Astrocyte of the spinal cord (primary cell): ENCODE measurements around the gene TMTC3.

ENCODE experiments used
- DNase-seq: peaks from one replicate; pipeline ENCODE4 v3.0.0; 2011; ENCODE audit warnings: low read depth, low spot score
- H3K4me3 ChIP-seq: 2 replicates; pipeline ENCODE4 v1.5.1; 2011; ENCODE audit warnings: low read depth, mild to moderate bottlenecking, low read length, moderate library complexity
- in situ Hi-C: cut with HindIII; loops from 2 replicates; pipeline ENCODE4 v1.10.0; 2017; ENCODE audit warnings: low sequenced_read_pairs
- TF ChIP-seq, protein P1 (sequence below): IDR thresholded peaks from 2 replicates; pipeline ENCODE4 v1.5.1; 2012; ENCODE audit warnings: low read depth, mild to moderate bottlenecking, low read length, inconsistent platforms

Gene TMTC3

DNA sequence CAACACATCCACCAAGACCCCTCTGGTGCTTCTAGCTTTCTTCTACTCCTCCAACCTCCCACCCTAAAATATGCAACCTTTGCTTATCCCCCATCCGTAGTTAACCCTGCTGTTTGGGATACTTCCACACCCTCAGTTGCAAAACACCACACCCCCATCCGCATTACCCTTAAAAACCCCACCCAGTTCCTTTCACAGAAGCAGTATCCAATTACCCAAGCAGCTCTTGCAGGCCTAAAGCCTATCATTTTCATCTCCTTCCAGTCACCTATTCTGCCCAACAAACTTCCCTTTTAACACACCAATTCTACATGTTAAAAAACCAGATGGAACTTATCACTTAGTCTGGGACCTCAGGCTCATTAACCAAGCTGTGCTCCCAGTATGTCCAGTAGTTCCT, 88.2 kb downstream of the TMTC3 start:
- TF ChIP-seq, protein P1, sequence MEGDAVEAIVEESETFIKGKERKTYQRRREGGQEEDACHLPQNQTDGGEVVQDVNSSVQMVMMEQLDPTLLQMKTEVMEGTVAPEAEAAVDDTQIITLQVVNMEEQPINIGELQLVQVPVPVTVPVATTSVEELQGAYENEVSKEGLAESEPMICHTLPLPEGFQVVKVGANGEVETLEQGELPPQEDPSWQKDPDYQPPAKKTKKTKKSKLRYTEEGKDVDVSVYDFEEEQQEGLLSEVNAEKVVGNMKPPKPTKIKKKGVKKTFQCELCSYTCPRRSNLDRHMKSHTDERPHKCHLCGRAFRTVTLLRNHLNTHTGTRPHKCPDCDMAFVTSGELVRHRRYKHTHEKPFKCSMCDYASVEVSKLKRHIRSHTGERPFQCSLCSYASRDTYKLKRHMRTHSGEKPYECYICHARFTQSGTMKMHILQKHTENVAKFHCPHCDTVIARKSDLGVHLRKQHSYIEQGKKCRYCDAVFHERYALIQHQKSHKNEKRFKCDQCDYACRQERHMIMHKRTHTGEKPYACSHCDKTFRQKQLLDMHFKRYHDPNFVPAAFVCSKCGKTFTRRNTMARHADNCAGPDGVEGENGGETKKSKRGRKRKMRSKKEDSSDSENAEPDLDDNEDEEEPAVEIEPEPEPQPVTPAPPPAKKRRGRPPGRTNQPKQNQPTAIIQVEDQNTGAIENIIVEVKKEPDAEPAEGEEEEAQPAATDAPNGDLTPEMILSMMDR: no peak
- in situ Hi-C loops: no loop called here
- no peak for DNase-seq

DNA sequence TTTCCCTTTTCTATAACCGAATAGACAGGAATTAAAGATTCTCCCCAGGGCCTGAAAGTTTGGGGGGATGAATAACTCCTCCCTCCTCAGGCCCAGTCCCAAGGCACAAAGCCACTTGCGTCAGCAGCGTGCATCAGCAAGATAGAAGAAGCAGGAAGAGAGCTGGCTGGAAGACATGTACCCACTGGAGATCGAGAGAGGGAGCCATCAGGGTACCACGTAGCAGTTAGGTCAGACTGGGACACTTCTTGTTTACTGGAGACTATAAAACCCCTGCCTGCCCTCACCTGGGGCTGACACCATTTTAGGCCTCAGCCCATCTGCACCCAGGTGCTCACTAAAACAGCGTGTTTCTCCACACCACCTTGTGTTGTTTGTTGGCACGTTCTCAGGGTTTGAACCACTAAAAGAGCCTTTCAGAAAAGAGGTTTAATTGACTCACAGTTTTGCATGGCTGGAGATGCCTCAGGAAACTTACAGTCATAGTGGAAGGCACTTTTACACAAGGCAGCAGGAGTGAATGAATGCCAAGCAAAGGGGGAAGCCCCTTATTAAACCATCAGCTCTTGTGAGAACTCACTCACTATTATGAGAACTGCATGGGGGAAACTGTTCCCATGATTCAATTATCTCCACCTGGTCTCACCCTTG, 93.2 kb downstream of the TMTC3 start:
- no peak overlapping the region for H3K4me3 ChIP-seq
- no peak for DNase-seq
- TF ChIP-seq, protein P1: no peak
- in situ Hi-C loops: no loop called here

More for the DNA sequence above, 88.2 kb downstream of the TMTC3 start:
- H3K4me3 ChIP-seq: no peak overlapping the region

DNA sequence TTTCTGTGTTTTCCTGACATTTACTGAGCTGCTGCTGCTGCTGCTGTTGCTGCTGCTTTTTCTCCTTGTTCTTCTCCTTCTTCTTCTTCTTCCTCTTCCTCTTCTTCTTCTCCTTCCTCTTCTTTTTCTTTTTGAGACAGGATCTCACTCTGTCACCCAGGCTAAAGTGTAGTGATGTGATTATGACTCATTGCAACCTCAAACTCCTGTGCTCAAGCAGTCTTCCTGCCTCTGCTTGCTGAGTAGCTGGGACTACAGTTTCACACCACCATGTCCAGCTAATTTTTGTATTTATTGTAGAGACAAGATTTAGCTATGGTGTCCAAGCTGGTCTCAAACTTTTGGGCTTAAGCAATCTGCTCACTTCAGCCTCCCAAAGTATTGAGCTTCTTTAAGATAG, 95.8 kb downstream of the TMTC3 start:
- peak; percentile 73 for DNase-seq
- H3K4me3 ChIP-seq: no peak overlapping the region
- in situ Hi-C loops: no loop called here
- TF ChIP-seq, protein P1: no peak

DNA sequence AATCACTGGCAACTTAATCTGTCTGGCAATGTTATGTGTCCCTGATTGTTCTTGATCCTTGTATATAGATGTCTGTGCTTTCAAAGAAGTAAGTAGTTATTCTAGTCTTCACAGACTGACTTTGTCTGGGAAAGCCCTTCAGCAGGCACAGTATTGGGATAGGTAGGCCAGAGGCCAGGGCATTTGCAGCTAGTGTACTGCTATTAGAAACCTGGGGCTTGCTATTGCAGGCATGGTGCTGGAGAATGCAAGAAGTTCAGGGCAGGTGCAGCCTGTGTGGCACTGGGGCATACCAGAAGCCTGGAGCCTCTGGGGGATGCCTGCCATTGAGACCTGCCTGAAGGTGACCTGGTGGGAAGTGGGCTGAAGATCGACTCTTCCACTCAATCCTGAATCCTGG, 96.3 kb downstream of the TMTC3 start:
- no peak overlapping the region for H3K4me3 ChIP-seq
- in situ Hi-C loops: no loop called here
- DNase-seq: no peak
- TF ChIP-seq, protein P1: no peak

DNA sequence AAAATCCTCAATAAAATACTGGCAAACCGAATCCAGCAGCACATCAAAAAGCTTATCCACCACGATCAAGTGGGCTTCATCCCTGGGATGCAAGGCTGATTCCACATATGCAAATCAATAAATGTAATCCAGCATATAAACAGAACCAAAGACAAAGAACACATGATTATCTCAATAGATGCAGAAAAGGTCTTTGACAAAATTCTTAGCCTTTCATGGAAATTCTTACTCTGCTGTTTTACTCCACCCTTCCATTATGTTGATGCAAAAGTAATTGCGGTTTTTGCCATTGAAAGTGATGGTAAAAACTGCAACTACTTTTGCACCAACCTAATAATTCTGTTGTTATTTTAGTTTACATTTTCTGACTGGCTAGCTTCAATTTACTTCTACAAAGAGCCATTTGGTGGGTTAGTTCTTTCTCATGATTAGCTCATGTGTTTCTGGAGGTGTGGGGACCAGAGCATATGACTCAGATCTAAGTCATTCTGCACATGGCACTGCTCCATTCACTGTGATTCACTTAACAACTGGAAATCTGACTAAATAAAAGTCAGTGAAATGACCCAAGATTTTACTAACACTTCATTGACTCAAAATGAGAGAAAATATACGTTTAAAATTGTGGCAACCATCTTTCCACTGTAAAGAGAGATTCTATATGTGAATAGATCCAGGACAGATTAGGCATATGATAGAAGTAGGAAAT, 99.9 kb downstream of the TMTC3 start:
- TF ChIP-seq, protein P1: no peak
- DNase-seq: peak; percentile 98
- H3K4me3 ChIP-seq: no peak overlapping the region
- in situ Hi-C loops: no loop called here

DNA sequence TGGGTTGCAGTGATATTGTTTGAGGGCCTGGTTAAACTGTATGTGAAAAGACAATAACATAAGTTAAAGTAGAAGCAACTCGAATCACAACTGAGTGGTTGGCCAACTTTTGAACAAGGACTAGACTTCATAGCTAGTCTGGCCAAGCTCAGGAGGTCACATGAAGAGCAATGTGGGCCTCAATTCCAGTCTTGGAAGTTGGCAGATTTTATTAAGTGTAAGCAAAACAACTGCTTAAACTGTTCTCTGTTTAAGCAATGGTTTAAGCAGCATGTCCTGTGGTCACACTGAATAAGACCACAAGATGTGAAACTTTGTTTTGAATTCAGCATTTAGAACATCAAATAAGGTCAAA, 100.4 kb downstream of the TMTC3 start:
- TF ChIP-seq, protein P1: no peak
- peak; percentile 90 for DNase-seq
- in situ Hi-C loops: no loop called here
- H3K4me3 ChIP-seq: no peak overlapping the region
